Astrocyte of the cerebellum (primary cell): ENCODE measurements around the gene FUT3.
"Not testable (repeated sequence)": the region's sequence is repeated elsewhere in the genome, so short reads cannot be mapped to it uniquely, and the experiment has no call there.

Source experiments
- DNase-seq: peaks from one replicate; pipeline ENCODE4 v3.0.0-alpha.2; 2011; ENCODE audit warnings: low read depth
- H3K4me3 ChIP-seq: 2 replicates; pipeline ENCODE4 v1.5.1; 2011; ENCODE audit warnings: mild to moderate bottlenecking, low read depth, low read length, moderate library complexity
- in situ Hi-C: cut with HindIII; loops from 2 replicates; pipeline ENCODE4 v1.10.0; 2017; ENCODE audit warnings: low sequenced_read_pairs
- TF ChIP-seq, protein P1 (sequence below): IDR thresholded peaks from 2 replicates; pipeline ENCODE4 v1.5.1; 2012; ENCODE audit warnings: low read length, low read depth, moderate library complexity, mild to moderate bottlenecking; ENCODE audit errors: missing control alignments

The FUT3 gene

GRCh38 chr19:5857203-5858081, 6.2 kb upstream of the FUT3 start:
- DNase-seq: no peak
- H3K4me3 ChIP-seq: no peak overlapping the region
- TF ChIP-seq, protein P1, sequence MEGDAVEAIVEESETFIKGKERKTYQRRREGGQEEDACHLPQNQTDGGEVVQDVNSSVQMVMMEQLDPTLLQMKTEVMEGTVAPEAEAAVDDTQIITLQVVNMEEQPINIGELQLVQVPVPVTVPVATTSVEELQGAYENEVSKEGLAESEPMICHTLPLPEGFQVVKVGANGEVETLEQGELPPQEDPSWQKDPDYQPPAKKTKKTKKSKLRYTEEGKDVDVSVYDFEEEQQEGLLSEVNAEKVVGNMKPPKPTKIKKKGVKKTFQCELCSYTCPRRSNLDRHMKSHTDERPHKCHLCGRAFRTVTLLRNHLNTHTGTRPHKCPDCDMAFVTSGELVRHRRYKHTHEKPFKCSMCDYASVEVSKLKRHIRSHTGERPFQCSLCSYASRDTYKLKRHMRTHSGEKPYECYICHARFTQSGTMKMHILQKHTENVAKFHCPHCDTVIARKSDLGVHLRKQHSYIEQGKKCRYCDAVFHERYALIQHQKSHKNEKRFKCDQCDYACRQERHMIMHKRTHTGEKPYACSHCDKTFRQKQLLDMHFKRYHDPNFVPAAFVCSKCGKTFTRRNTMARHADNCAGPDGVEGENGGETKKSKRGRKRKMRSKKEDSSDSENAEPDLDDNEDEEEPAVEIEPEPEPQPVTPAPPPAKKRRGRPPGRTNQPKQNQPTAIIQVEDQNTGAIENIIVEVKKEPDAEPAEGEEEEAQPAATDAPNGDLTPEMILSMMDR: no peak
- in situ Hi-C loops: no loop called here

DNA sequence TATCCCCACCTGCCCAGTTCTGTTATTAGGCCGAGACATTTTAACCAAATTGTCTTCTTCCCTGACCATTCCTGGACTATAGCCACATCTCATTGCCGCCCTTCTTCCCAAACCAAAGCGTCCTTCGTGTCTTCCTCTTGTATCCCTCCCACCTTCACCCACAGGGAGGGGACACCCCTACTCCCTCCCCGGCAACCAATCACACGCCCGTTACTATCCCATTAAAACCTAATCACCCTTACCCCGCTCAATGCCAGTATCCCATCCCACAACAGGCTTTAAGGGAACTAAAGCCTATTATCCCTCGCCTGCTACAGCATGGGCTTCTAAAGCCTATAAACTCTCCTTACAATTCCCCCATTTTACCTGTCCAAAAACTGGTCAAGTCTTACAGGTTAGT, 3.9 kb upstream of the FUT3 start:
- in situ Hi-C loops, DNase-seq, H3K4me3 ChIP-seq: not testable (repeated sequence)

- in situ Hi-C loops, DNase-seq, H3K4me3 ChIP-seq: not testable (repeated sequence)
Observed at GRCh38 chr19:5854121-5854520, 2.9 kb upstream of the FUT3 start.

GRCh38 chr19:5850743-5851293, 431 bp downstream of the FUT3 start:
- H3K4me3 ChIP-seq: no peak overlapping the region
- TF ChIP-seq, protein P1: no peak
- peak; percentile 23 for DNase-seq
- in situ Hi-C loops: no loop called here

DNA sequence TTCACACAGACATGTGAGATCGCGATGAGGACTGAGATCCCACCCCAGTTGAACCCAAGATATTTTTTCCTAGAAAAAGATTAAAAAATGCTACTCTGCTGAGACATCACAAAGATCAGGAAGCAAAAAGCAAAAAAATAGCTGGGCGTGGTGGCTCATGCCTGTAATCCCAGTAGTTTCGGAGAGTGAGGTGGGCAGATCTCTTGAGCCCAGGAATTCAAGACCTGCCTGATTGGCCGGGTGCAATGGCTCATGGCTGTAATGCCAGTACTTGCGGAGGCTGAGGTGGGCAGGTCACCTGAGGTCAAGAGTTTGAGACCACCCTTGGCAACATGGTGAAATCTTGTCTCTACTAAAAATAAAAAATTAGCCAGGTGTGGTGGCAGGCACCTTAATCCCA, 1.1 kb downstream of the FUT3 start:
- in situ Hi-C loops: no loop called here

DNA sequence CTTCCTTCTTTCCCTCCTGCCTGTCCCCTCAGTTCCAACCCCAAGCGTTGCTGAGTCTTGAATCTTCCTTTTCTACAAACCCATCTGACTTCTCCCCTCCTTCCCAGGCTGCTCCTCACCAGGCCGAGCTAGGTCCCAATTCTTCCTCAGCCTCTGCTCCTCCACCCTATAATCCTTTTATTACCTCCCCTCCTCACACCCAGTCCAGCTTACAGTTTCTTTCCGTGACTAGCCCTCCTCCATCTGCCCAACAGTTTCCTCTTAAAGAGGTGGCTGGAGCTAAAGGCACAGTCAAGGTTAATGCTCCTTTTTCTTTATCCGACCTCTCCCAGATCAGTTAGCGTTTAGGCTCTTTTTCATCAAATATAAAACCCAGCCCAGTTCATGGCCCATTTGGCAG, 2.6 kb downstream of the FUT3 start:
- H3K4me3 ChIP-seq, DNase-seq, in situ Hi-C loops: not testable (repeated sequence)

More for the DNA sequence above, 1.1 kb downstream of the FUT3 start:
- DNase-seq: no peak
- TF ChIP-seq, protein P1: no peak
- H3K4me3 ChIP-seq: no peak overlapping the region

GRCh38 chr19:5847846-5848245, 3.4 kb downstream of the FUT3 start:
- H3K4me3 ChIP-seq, in situ Hi-C loops, DNase-seq: not testable (repeated sequence)

GRCh38 chr19:5844456-5845433, 6.5 kb downstream of the FUT3 start:
- in situ Hi-C loops: no loop called here
- no peak for DNase-seq
- TF ChIP-seq, protein P1: no peak
- H3K4me3 ChIP-seq: no peak overlapping the region
